Caco-2 (cell line): ENCODE data around the gene SPINK1. TPM values are rescaled to one million over a fixed set of nuclear protein-coding genes. Genes with fewer than 3 reads are reported as not detected.

ENCODE experiments used
- BruUV-seq: library from RNA; stranded (reverse); fragments of 400-500 nt; replicated peaks from 2 replicates; lab custom pipeline; 2021; lab: Mats Ljungman, UMichigan
- CTCF ChIA-PET: fragments of 300-600 bp; sonication (Branson Sonifier 250); formaldehyde crosslinking; loops from one replicate; lab custom pipeline; 2022; ENCODE audit warnings: antibody characterized with exemption; lab: Charles Lee
- POLR2A ChIA-PET: fragments of 300-600 bp; sonication (Branson Sonifier 250); formaldehyde crosslinking; loops from one replicate; lab custom pipeline; 2022; ENCODE audit warnings: antibody characterized with exemption; lab: Charles Lee
- DNase-seq, 2 experiments: peaks; one replicate each; pipeline versions ENCODE4 v3.0.0 to v3.0.0-alpha.2; 2020 to 2022
- H3K27me3 ChIP-seq: replicated peaks from 2 replicates; pipeline ENCODE4 v1.6.0; 2011; ENCODE audit warnings: low read length; ENCODE audit not compliant: control insufficient read depth, insufficient read depth
- H3K36me3 ChIP-seq: 2 replicates; pipeline ENCODE4 v1.5.1; 2011; ENCODE audit warnings: low read length; ENCODE audit not compliant: control insufficient read depth, insufficient read depth
- H3K4me1 ChIP-seq: fragments of 250-450 bp; sonication (Bioruptor Pico); 2 replicates; pipeline ENCODE4 v1.5.1; 2020; ENCODE audit warnings: mild to moderate bottlenecking
- H3K4me3 ChIP-seq: 2 replicates; pipeline ENCODE4 v1.5.1; 2011; ENCODE audit warnings: low read depth, mild to moderate bottlenecking, control low read depth, low read length
- H3K9me3 ChIP-seq: fragments of 250-450 bp; sonication (Bioruptor Pico); 2 replicates; pipeline ENCODE4 v1.5.1; 2020; ENCODE audit warnings: mild to moderate bottlenecking, moderate library complexity
- H3K27ac Mint-ChIP-seq: one replicate; pipeline ENCODE4 v1.8.0; 2022; ENCODE audit warnings: mixed read lengths; ENCODE audit not compliant: unreplicated experiment
- H3K27me3 Mint-ChIP-seq: one replicate; pipeline ENCODE4 v1.8.0; 2022; ENCODE audit warnings: mixed read lengths; ENCODE audit not compliant: insufficient read depth, unreplicated experiment
- H3K36me3 Mint-ChIP-seq: one replicate; pipeline ENCODE4 v1.8.0; 2022; ENCODE audit warnings: mild to moderate bottlenecking, mixed read lengths; ENCODE audit not compliant: insufficient read depth, unreplicated experiment
- H3K4me1 Mint-ChIP-seq: one replicate; pipeline ENCODE4 v1.8.0; 2022; ENCODE audit warnings: low read depth, mixed read lengths; ENCODE audit not compliant: unreplicated experiment
- H3K4me3 Mint-ChIP-seq: one replicate; pipeline ENCODE4 v1.8.0; 2022; ENCODE audit warnings: mild to moderate bottlenecking, moderate library complexity, mixed read lengths; ENCODE audit not compliant: unreplicated experiment
- H3K9me3 Mint-ChIP-seq: one replicate; pipeline ENCODE4 v1.8.0; 2022; ENCODE audit warnings: mixed read lengths; ENCODE audit not compliant: unreplicated experiment
- CTCF ChIP-seq, 2 experiments: fragments of 200-600 bp in 1 of 2; IDR thresholded peaks; 1 replicate in 1 of 2; 2 replicates in 1 of 2; pipeline versions ENCODE4 v1.5.1 to v1.8.0; 2011 to 2022; ENCODE audit warnings: antibody characterized with exemption in 1 of 2, control low read depth in 1 of 2, inconsistent platforms in 1 of 2, low read depth in 1 of 2, low read length in 1 of 2, mild to moderate bottlenecking in 1 of 2, moderate library complexity in 1 of 2; ENCODE audit not compliant: insufficient read depth in 1 of 2, severe bottlenecking in 1 of 2, unreplicated experiment in 1 of 2
- intact Hi-C: fragments of 100-400 bp; cut with micrococcal nuclease; formaldehyde crosslinking; loops from one replicate; pipeline ENCODE4 v1.10.0; 2022; ENCODE audit not compliant: unreplicated experiment
- total RNA-seq: library from RNA; stranded (reverse); gene quantifications from 2 replicates; pipeline ENCODE4 v1.2.3, GENCODE V29; 2022

The SPINK1 gene
- total RNA-seq, 1 experiment from 2014 or later: 1,916 TPM

- H3K4me3 Mint-ChIP-seq: no peak overlapping the region
- Histone ChIP-seq H3K27me3 (no peaks in the 10 kb centered on the region), H3K36me3 (no peaks in the 10 kb centered on the region), H3K4me1 (no peaks in the 10 kb centered on the region), H3K4me3 (no peak overlapping the region), H3K9me3 (no peaks in the 10 kb centered on the region)
- TF ChIP-seq CTCF (IDR thresholded peaks at IDR 0.05; ENCODE audit: insufficient read depth in 1 of 2, low read depth in 1 of 2, low read length in 1 of 2, severe bottlenecking in 1 of 2, unreplicated experiment in 1 of 2): no peak
- no peak for DNase-seq
- H3K36me3 Mint-ChIP-seq: no peaks in the 10 kb centered on the region
- peaks cover 17% of the 10 kb centered on the region for H3K9me3 Mint-ChIP-seq
- intact Hi-C loops: no loop called here
- peaks cover 7% of the 10 kb centered on the region for H3K4me1 Mint-ChIP-seq
- POLR2A ChIA-PET: no interaction called here
- CTCF ChIA-PET: no interaction called here
- no peak overlapping the region for H3K27ac Mint-ChIP-seq
- BruUV-seq: no TSS peak
- no peaks in the 10 kb centered on the region for H3K27me3 Mint-ChIP-seq
Observed at GRCh38 chr5:147784146-147784987, 47.1 kb downstream of the SPINK1 start.

- H3K4me3 ChIP-seq: peak within 1 kb of the TSS; percentile 24
- BruUV-seq: no TSS peak
- H3K36me3 ChIP-seq: no peaks in the 10 kb centered on the region
- no peaks in the 10 kb centered on the region for H3K9me3 ChIP-seq
- CTCF ChIA-PET: interaction anchor here (0.5 to 1.2 kb wide), 3 partner anchors 49 to 149 kb away, joined by 3 to 4 read pairs (median 3); partner anchors contain the start of gene SPINK1
- H3K27me3 ChIP-seq: no peaks in the 10 kb centered on the region
- peak within 1 kb of the TSS; percentile 72 for H3K4me3 Mint-ChIP-seq
- no peaks in the 10 kb centered on the region for H3K36me3 Mint-ChIP-seq
- H3K27ac Mint-ChIP-seq: peak within 1 kb of the TSS; percentile 7
- POLR2A ChIA-PET: no interaction called here
- peaks cover 7% of the 10 kb centered on the region for H3K4me1 Mint-ChIP-seq
- no peaks in the 10 kb centered on the region for H3K4me1 ChIP-seq
- DNase-seq: peak; percentile 87 to 92
- TF ChIP-seq CTCF (IDR thresholded peaks at IDR 0.05; ENCODE audit: insufficient read depth in 1 of 2, low read depth in 1 of 2, low read length in 1 of 2, severe bottlenecking in 1 of 2, unreplicated experiment in 1 of 2): no peak
- no peaks in the 10 kb centered on the region for H3K27me3 Mint-ChIP-seq
- H3K9me3 Mint-ChIP-seq: peaks cover 7% of the 10 kb centered on the region
- intact Hi-C loops: loop anchor here (2.0 kb wide), 1 partner anchor 48 kb away; the partner anchor contains the start of gene SPINK1
Observed at GRCh38 chr5:147782110-147783028, 49.1 kb downstream of the SPINK1 start, which contains the start of gene JAKMIP2. TSS of gene JAKMIP2 (minus strand) at chr5:147782728. CDS start at chr5:147671806, 110,922 bp downstream.
